ENCODE results near the gene ZNF710. TPM values are rescaled to one million over a fixed set of nuclear protein-coding genes. Genes with fewer than 3 reads are reported as not detected.

ZNF710 gene
- total RNA-seq, 1 donor from 2014 or later = 129 TPM

- H3K4me3 Mint-ChIP-seq (ENCODE audit: unreplicated experiment) = no peak overlapping the region
- TF ChIP-seq, protein P1, sequence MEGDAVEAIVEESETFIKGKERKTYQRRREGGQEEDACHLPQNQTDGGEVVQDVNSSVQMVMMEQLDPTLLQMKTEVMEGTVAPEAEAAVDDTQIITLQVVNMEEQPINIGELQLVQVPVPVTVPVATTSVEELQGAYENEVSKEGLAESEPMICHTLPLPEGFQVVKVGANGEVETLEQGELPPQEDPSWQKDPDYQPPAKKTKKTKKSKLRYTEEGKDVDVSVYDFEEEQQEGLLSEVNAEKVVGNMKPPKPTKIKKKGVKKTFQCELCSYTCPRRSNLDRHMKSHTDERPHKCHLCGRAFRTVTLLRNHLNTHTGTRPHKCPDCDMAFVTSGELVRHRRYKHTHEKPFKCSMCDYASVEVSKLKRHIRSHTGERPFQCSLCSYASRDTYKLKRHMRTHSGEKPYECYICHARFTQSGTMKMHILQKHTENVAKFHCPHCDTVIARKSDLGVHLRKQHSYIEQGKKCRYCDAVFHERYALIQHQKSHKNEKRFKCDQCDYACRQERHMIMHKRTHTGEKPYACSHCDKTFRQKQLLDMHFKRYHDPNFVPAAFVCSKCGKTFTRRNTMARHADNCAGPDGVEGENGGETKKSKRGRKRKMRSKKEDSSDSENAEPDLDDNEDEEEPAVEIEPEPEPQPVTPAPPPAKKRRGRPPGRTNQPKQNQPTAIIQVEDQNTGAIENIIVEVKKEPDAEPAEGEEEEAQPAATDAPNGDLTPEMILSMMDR (IDR thresholded peaks at IDR 0.05; ENCODE audit: unreplicated experiment) = no peak
- no peak for DNase-seq (ENCODE audit: low spot score)
- H3K4me1 Mint-ChIP-seq (ENCODE audit: unreplicated experiment) = peaks cover 58% of the 10 kb centered on the region
- peaks cover 7% of the 10 kb centered on the region for H3K27me3 Mint-ChIP-seq (ENCODE audit: unreplicated experiment)
- peaks cover 4% of the 10 kb centered on the region for H3K9me3 Mint-ChIP-seq (ENCODE audit: unreplicated experiment)
- peaks cover 14% of the 10 kb centered on the region for H3K36me3 Mint-ChIP-seq (ENCODE audit: low read depth, unreplicated experiment)
- H3K27ac Mint-ChIP-seq (ENCODE audit: unreplicated experiment) = peak overlapping the region; percentile 48
Observed at GRCh38 chr15:90015749-90016148, 14.6 kb downstream of the ZNF710 start.

DNA sequence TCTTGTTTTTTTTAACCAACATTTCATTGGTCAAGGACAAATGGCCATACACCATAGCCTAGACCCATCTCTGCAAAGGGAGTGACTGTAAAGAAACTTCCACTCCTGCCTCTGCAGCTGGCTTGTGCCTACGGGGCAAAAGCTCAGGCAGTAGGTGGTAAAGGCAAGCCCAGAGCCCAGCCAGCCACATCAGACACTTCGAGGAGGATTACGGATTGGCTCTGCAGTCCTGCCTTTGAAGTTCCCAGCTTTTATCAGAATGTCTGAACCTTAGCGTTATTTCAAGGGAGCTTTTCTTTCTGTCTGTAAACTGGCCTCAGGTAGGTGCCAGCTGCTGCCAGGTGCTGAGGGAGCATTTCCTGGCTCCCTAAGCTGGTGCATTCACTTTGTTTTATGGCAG, 15.6 kb downstream of the ZNF710 start:
- Mint-ChIP-seq H3K4me3 (ENCODE audit: unreplicated experiment) (no peak overlapping the region), H3K4me1 (ENCODE audit: unreplicated experiment) (peaks cover 63% of the 10 kb centered on the region), H3K36me3 (ENCODE audit: low read depth, unreplicated experiment) (peaks cover 13% of the 10 kb centered on the region), H3K27ac (ENCODE audit: unreplicated experiment) (peak overlapping the region; percentile 48), H3K9me3 (ENCODE audit: unreplicated experiment) (no peaks in the 10 kb centered on the region), H3K27me3 (ENCODE audit: unreplicated experiment) (peaks cover 8% of the 10 kb centered on the region)
- no peak for DNase-seq (ENCODE audit: low spot score)
- TF ChIP-seq, protein P1 (IDR thresholded peaks at IDR 0.05; ENCODE audit: unreplicated experiment) = no peak

- peaks cover 13% of the 10 kb centered on the region for H3K27me3 Mint-ChIP-seq (ENCODE audit: unreplicated experiment)
- peaks cover 11% of the 10 kb centered on the region for H3K36me3 Mint-ChIP-seq (ENCODE audit: low read depth, unreplicated experiment)
- peaks cover 69% of the 10 kb centered on the region for H3K4me1 Mint-ChIP-seq (ENCODE audit: unreplicated experiment)
- no peaks in the 10 kb centered on the region for H3K9me3 Mint-ChIP-seq (ENCODE audit: unreplicated experiment)
- no peak for DNase-seq (ENCODE audit: low spot score)
- TF ChIP-seq, protein P1 (IDR thresholded peaks at IDR 0.05; ENCODE audit: unreplicated experiment) = no peak
- peak overlapping the region; percentile 96 for H3K27ac Mint-ChIP-seq (ENCODE audit: unreplicated experiment)
- H3K4me3 Mint-ChIP-seq (ENCODE audit: unreplicated experiment) = peak overlapping the region; percentile 78
Observed at GRCh38 chr15:90018216-90018831, 17.2 kb downstream of the ZNF710 start.

- no peak for DNase-seq (ENCODE audit: low spot score)
- Mint-ChIP-seq H3K9me3 (ENCODE audit: unreplicated experiment) (no peaks in the 10 kb centered on the region), H3K4me1 (ENCODE audit: unreplicated experiment) (peaks cover 71% of the 10 kb centered on the region), H3K4me3 (ENCODE audit: unreplicated experiment) (peak overlapping the region; percentile 3), H3K27me3 (ENCODE audit: unreplicated experiment) (peaks cover 12% of the 10 kb centered on the region), H3K27ac (ENCODE audit: unreplicated experiment) (peak overlapping the region; percentile 95), H3K36me3 (ENCODE audit: low read depth, unreplicated experiment) (peaks cover 13% of the 10 kb centered on the region)
- TF ChIP-seq, protein P1 (IDR thresholded peaks at IDR 0.05; ENCODE audit: unreplicated experiment) = no peak
Observed at GRCh38 chr15:90019611-90020010, 18.5 kb downstream of the ZNF710 start.

DNA sequence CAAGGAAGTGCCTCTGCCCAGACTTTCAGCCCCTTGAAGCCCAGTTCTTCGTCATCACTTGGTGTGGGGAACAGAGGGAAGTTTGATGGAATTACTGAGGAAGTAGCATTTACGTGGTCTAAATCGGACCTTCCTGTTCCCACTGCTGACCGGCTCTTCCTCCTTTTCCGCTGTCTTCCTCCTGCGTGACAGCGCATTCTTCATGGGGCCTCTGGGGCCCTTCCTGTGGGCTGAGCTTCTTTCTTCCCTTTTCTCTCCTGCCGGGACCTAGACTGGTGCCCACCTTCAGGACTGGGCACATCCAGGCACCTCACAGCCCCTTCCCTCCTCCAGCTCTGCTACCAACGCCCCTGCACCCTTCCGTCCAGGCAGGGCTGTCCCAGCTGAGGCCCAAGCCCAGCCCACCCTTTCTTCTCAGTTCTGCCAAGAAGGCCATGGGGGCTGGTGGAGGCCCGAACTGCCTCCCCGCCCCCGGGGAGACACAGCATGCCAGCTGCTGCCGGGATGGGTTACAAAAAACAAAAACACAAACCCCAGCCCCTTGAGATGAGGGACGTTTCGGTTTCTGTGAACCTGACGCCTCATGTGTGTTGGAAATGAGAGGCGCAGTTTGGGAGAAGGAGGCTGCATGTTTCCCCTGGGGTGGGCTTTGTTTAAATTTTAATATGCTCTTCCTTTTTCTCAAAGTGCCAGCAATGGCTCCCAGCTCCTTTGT, 19.1 kb downstream of the ZNF710 start:
- TF ChIP-seq, protein P1 (IDR thresholded peaks at IDR 0.05; ENCODE audit: unreplicated experiment) = no peak
- peak; percentile 48 for DNase-seq (ENCODE audit: low spot score)
- H3K36me3 Mint-ChIP-seq (ENCODE audit: low read depth, unreplicated experiment) = peaks cover 17% of the 10 kb centered on the region
- H3K4me3 Mint-ChIP-seq (ENCODE audit: unreplicated experiment) = peak overlapping the region; percentile 65
- H3K27me3 Mint-ChIP-seq (ENCODE audit: unreplicated experiment) = peaks cover 12% of the 10 kb centered on the region
- H3K27ac Mint-ChIP-seq (ENCODE audit: unreplicated experiment) = peak overlapping the region; percentile 95
- H3K4me1 Mint-ChIP-seq (ENCODE audit: unreplicated experiment) = peaks cover 74% of the 10 kb centered on the region
- no peaks in the 10 kb centered on the region for H3K9me3 Mint-ChIP-seq (ENCODE audit: unreplicated experiment)
